HepG2 (cell line): ENCODE data around the gene YTHDF1. TPM values are rescaled to one million over a fixed set of nuclear protein-coding genes. Genes with fewer than 3 reads are reported as not detected.

ENCODE experiments used
- ATAC-seq: fragments of 200-7000 bp; cut with Tn5 transposase; 3 replicates; pipeline ENCODE4 v1.9.1; 2020; ENCODE audit warnings: mild to moderate bottlenecking, moderate library complexity
- BruUV-seq: library from RNA; stranded (reverse); fragments of 400-500 nt; replicated peaks from 2 replicates; lab custom pipeline; 2021; lab: Mats Ljungman, UMichigan
- CTCF ChIA-PET: fragments of 300-600 bp; formaldehyde crosslinking; extraction: SDS; loops from one replicate; lab custom pipeline; 2021; ENCODE audit warnings: low total read pairs, inconsistent platforms, low intra/inter-chr PET ratio; lab: Yijun Ruan, JAX
- POLR2A ChIA-PET: fragments of 350-600 bp; sonication (Branson Sonifier 250); formaldehyde crosslinking; loops from one replicate; lab custom pipeline; 2020; ENCODE audit warnings: antibody characterized with exemption, inconsistent platforms; lab: Yijun Ruan, JAX
- DNase-seq: peaks from one replicate; pipeline ENCODE4 v3.0.0-alpha.2; 2015; ENCODE audit warnings: low spot score
- FAIRE-seq: peaks from 3 replicates; lab custom pipeline; 2011; peaks lifted over from hg19 to GRCh38; lab: Jason Lieb, UNC
- H2AFZ ChIP-seq: one replicate; pipeline ENCODE4 v1.6.1; 2011; ENCODE audit warnings: low read length, inconsistent platforms
- H3K27ac ChIP-seq: fragments of 300-600 bp; 3 replicates; pipeline ENCODE4 v1.8.0; 2011; ENCODE audit warnings: mixed run types, mild to moderate bottlenecking, mixed read lengths, low read length, inconsistent platforms; ENCODE audit not compliant: insufficient read depth; ENCODE audit errors: extremely low read length
- H3K27me3 ChIP-seq, 2 experiments: fragments of 200-600 bp in 1 of 2; 2 replicates in 1 of 2; 3 replicates in 1 of 2; pipeline versions ENCODE4 v1.6.0 to v1.8.0; 2011; ENCODE audit warnings: low read length in 2 of 2, mild to moderate bottlenecking in 2 of 2, moderate library complexity in 2 of 2, inconsistent platforms in 1 of 2; ENCODE audit not compliant: insufficient read depth in 2 of 2, control insufficient read depth in 1 of 2
- H3K36me3 ChIP-seq, 2 experiments: fragments of 200-600 bp in 1 of 2; replicated peaks in 1 of 2; 2 replicates in 1 of 2; 3 replicates in 1 of 2; pipeline versions ENCODE4 v1.5.1 to v1.8.0; 2011; ENCODE audit warnings: low read length in 2 of 2, inconsistent platforms in 1 of 2; ENCODE audit not compliant: insufficient read depth in 2 of 2, control insufficient read depth in 1 of 2
- H3K4me1 ChIP-seq: 2 replicates; pipeline ENCODE4 v1.5.1; 2012; ENCODE audit warnings: low read length, inconsistent platforms; ENCODE audit not compliant: insufficient read depth
- H3K4me2 ChIP-seq: 2 replicates; pipeline ENCODE4 v1.6.0; 2011; ENCODE audit warnings: low read depth, low read length, inconsistent platforms
- H3K4me3 ChIP-seq, 3 experiments: fragments of 200-600 bp in 1 of 3; sonication (generic), shearing (Covaris generic) in 1 of 3; replicated peaks in 1 of 3; 2 replicates each; pipeline ENCODE4 v1.5.1; 2011 to 2016; ENCODE audit warnings: low read length in 3 of 3, inconsistent platforms in 2 of 3, low read depth in 2 of 3, mild to moderate bottlenecking in 2 of 3, control low read depth in 1 of 3, mixed read lengths in 1 of 3; ENCODE audit not compliant: insufficient read depth in 1 of 3
- H3K79me2 ChIP-seq: one replicate; pipeline ENCODE4 v1.6.1; 2011; ENCODE audit warnings: low read length, inconsistent platforms; ENCODE audit not compliant: insufficient read depth
- H3K9ac ChIP-seq: 2 replicates; pipeline ENCODE4 v1.6.0; 2011; ENCODE audit warnings: mild to moderate bottlenecking, low read depth, low read length, inconsistent platforms; ENCODE audit not compliant: insufficient read depth
- H3K9me3 ChIP-seq: 2 replicates; pipeline ENCODE4 v1.5.1; 2012; ENCODE audit warnings: mild to moderate bottlenecking, low read length
- H4K20me1 ChIP-seq: 2 replicates; pipeline ENCODE4 v1.6.0; 2011; ENCODE audit warnings: inconsistent platforms, mild to moderate bottlenecking, low read length, moderate library complexity; ENCODE audit not compliant: insufficient read depth
- CAMTA2 ChIP-seq: sonication (generic); formaldehyde crosslinking; IDR thresholded peaks from 2 replicates; pipeline ENCODE4 v1.4.0; 2020; ENCODE audit warnings: mild to moderate bottlenecking, missing genetic modification reagents, borderline replicate concordance
- IRX3 ChIP-seq: sonication (generic); formaldehyde crosslinking; IDR thresholded peaks from 2 replicates; pipeline ENCODE4 v1.8.1; 2023; ENCODE audit warnings: mild to moderate bottlenecking, low read depth, missing genetic modification reagents, borderline replicate concordance
- ONECUT2 ChIP-seq: sonication (generic); formaldehyde crosslinking; IDR thresholded peaks from 2 replicates; pipeline ENCODE4 v1.4.0; 2020; ENCODE audit warnings: missing genetic modification reagents
- PAF1 ChIP-seq: IDR thresholded peaks from 2 replicates; pipeline ENCODE4 v1.6.1; 2016; ENCODE audit warnings: missing genetic modification reagents, missing compliant biosample characterization
- POLR2AphosphoS2 ChIP-seq: IDR thresholded peaks from 2 replicates; pipeline ENCODE4 v1.6.1; 2011; ENCODE audit warnings: low read depth, low read length, improper control_type of control experiment
- POLR2G ChIP-seq: fragments of 200-400 bp; formaldehyde crosslinking; IDR thresholded peaks from 2 replicates; pipeline ENCODE4 v1.6.1; 2018; ENCODE audit warnings: mild to moderate bottlenecking, low read depth, low read length, moderate library complexity
- RBM22 ChIP-seq: fragments of 200-400 bp; formaldehyde crosslinking; optimal IDR thresholded peaks from 2 replicates; pipeline ENCODE3; 2017; ENCODE audit warnings: mild to moderate bottlenecking, low read length, moderate library complexity
- SNAPC2 ChIP-seq: sonication (generic); formaldehyde crosslinking; IDR thresholded peaks from 2 replicates; pipeline ENCODE4 v1.8.1; 2022; ENCODE audit warnings: mild to moderate bottlenecking, missing genetic modification reagents
- ZC3H13 ChIP-seq: sonication (generic); formaldehyde crosslinking; IDR thresholded peaks from 2 replicates; pipeline ENCODE4 v1.8.1; 2023; ENCODE audit warnings: mild to moderate bottlenecking, missing genetic modification reagents, moderate library complexity
- WGBS: methylation state at CpG from one replicate; pipeline ENCODE4 v1.1.6; 2017; ENCODE audit warnings: low lambda C conversion rate; 5-methylcytosine and 5-hydroxymethylcytosine counted together
- in situ Hi-C: cut with HindIII; loops from 2 replicates; pipeline ENCODE4 v1.10.0; 2017; ENCODE audit warnings: low pct_unique_long_range_greater_than_20kb; ENCODE audit not compliant: extremely low pct_ligation_motif_present
- intact Hi-C: fragments of 100-400 bp; cut with micrococcal nuclease; formaldehyde crosslinking; loops from one replicate; pipeline ENCODE4 v1.10.0; 2022; ENCODE audit not compliant: unreplicated experiment
- polyA plus RNA-seq, 8 experiments: library from polyadenylated mRNA; depleted of rRNA in 3 of 8; stranded (reverse) in 7 of 8; unstranded in 1 of 8; fragments of >200 nt; fragmentation: Illumina TruSeq in 4 of 8; extraction: Trizol in 4 of 8; gene quantifications; 2 replicates each; pipeline versions ENCODE4 v1.2.1 to v1.2.3, GENCODE V29; 2011 to 2016; ENCODE audit warnings: low read depth in 4 of 8, missing spikeins in 1 of 8, mixed read lengths in 1 of 8; ENCODE audit not compliant: insufficient read depth in 1 of 8
- total RNA-seq, 5 experiments: library from RNA; depleted of rRNA; stranded (reverse); fragments of >200 nt; fragmentation: Illumina TruSeq; extraction: Trizol; gene quantifications; 2 replicates each; pipeline ENCODE4 v1.2.3, GENCODE V29; 2016; ENCODE audit warnings: low read depth in 1 of 5

Gene YTHDF1
- total and polyA plus RNA-seq, 2 of the 13 experiments (the other 11 are each of a cell fraction or from before 2014, with no cell fraction given), result 34.5 to 37.7 TPM

DNA sequence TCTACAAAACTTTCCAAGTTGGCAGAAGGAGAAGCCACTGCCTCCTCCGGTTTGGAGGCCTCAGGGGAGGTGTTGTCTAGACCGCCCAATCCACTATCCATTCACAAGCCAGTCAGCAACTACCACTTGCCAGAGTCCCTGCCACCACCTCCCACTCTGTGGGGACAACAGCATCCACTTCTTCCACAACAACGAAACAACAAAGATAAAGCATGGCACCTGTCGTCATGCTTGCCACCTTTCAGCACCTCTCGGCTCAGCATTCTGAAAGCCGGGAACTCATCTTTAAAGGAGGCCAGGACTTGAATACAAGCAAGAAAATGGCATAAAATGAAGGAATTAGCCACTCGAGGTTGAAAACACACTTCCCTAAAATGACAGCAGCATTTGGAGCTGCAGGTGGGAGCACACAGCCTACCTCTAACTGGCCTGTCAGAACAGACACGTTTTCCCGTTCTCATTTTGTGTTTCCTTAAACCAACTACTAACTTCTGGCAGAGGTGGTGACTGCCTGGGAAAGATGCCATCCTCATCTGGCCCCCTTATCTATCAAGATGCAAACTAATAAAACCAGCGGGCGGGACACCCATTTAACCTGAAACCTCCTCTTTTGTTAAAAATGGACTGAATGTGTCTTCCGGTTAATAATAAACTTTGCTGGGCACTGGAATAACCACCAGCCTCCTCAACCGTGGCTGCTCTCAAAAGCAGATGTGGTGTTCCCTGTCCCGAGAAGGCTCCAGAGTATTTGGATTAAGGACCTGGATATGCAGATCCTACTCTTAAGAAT lies 21.7 kb downstream of the YTHDF1 start:
- intact Hi-C loops (no loop called here), in situ Hi-C loops (no loop called here)
- no peaks in the 10 kb centered on the region for H3K27me3 ChIP-seq
- H4K20me1 ChIP-seq, result peaks cover 37% of the 10 kb centered on the region
- peaks cover 21% of the 10 kb centered on the region for H3K79me2 ChIP-seq
- no peaks in the 10 kb centered on the region for H3K9me3 ChIP-seq
- H3K4me2 ChIP-seq, result no peak overlapping the region
- 92% methylated on average over 14 of the region's 14 CpGs for WGBS
- ATAC-seq (no peak), FAIRE-seq (peak; percentile 56), DNase-seq (no peak)
- H3K4me3 ChIP-seq, result no peak overlapping the region
- H3K9ac ChIP-seq, result no peak overlapping the region
- TF ChIP-seq IRX3 (0 out of 2 replicates have a peak, but pooled peaks have one; percentile 41), SNAPC2 (no peak), PAF1 (CRISPR knock-in tag) (peak; percentile 26), ONECUT2 (no peak), ZC3H13 (CRISPR knock-in tag) (peak; percentile 35; the same call in 1 of the 2 replicates), CAMTA2 (CRISPR knock-in tag) (no peak), POLR2AphosphoS2 (peak; percentile 28; the same call in 1 of the 2 replicates), RBM22 (peak; percentile 94), POLR2G (peak; percentile 55; the same call in 1 of the 2 replicates)
- ChIA-PET POLR2A (no interaction called here), CTCF (no interaction called here)
- peaks cover 20 to 32% of the 10 kb centered on the region in 2 experiments; a peak in 4 of 5 replicates for H3K36me3 ChIP-seq
- H3K4me1 ChIP-seq, result peaks cover 19% of the 10 kb centered on the region
- no TSS peak for BruUV-seq
- no peak overlapping the region for H3K27ac ChIP-seq
- H2AFZ ChIP-seq, result no peak overlapping the region
